Neural progenitor cell (in vitro differentiated cells): Measurements from ENCODE around the gene ANO3. TPM values are rescaled to one million over a fixed set of nuclear protein-coding genes. Genes with fewer than 3 reads are reported as not detected.

Source experiments
- DNase-seq: peaks from one replicate; pipeline ENCODE4 v3.0.0-alpha.2; 2016; ENCODE audit warnings: low spot score
- H2AFZ ChIP-seq: fragments of 200-600 bp; sonication (generic); replicated peaks from 2 replicates; pipeline ENCODE4 v1.6.1; 2016; ENCODE audit warnings: antibody characterized with exemption
- H3F3A ChIP-seq: fragments of 200-600 bp; sonication (generic); 2 replicates; pipeline ENCODE4 v1.6.1; 2016; ENCODE audit warnings: antibody characterized with exemption, low read depth
- H3K27ac ChIP-seq: fragments of 200-600 bp; sonication (generic); 2 replicates; pipeline ENCODE4 v1.5.1; 2016; ENCODE audit warnings: mild to moderate bottlenecking
- H3K27me3 ChIP-seq: fragments of 200-600 bp; sonication (generic); 2 replicates; pipeline ENCODE4 v1.6.1; 2016; ENCODE audit warnings: mild to moderate bottlenecking, moderate library complexity
- H3K36me3 ChIP-seq: fragments of 200-600 bp; sonication (generic); 2 replicates; pipeline ENCODE4 v1.5.1; 2016
- H3K4me1 ChIP-seq: fragments of 200-600 bp; sonication (generic); 2 replicates; pipeline ENCODE4 v1.6.1; 2016; ENCODE audit warnings: mixed run types
- H3K4me2 ChIP-seq: fragments of 200-600 bp; sonication (generic); 2 replicates; pipeline ENCODE4 v1.6.1; 2016
- H3K4me3 ChIP-seq: fragments of 200-600 bp; sonication (generic); 2 replicates; pipeline ENCODE4 v1.5.1; 2016
- H3K79me2 ChIP-seq: fragments of 200-600 bp; sonication (generic); 2 replicates; pipeline ENCODE4 v1.6.1; 2016; ENCODE audit warnings: low read depth
- H3K9ac ChIP-seq: fragments of 200-600 bp; sonication (generic); 2 replicates; pipeline ENCODE4 v1.6.1; 2016
- H3K9me3 ChIP-seq: fragments of 200-600 bp; sonication (generic); 2 replicates; pipeline ENCODE4 v1.5.1; 2016; ENCODE audit warnings: low read depth
- H4K20me1 ChIP-seq: fragments of 200-600 bp; sonication (generic); 2 replicates; pipeline ENCODE4 v1.6.1; 2016; ENCODE audit warnings: low read depth
- H3K27ac Mint-ChIP-seq: 3 replicates; pipeline ENCODE4 v1.8.0; 2021; ENCODE audit warnings: mixed read lengths
- H3K27me3 Mint-ChIP-seq: 2 replicates; pipeline ENCODE4 v1.8.0; 2022; ENCODE audit warnings: low read depth, mild to moderate bottlenecking, inconsistent platforms, moderate library complexity, mixed read lengths; ENCODE audit not compliant: insufficient read depth
- H3K36me3 Mint-ChIP-seq: 3 replicates; pipeline ENCODE4 v1.8.0; 2021; ENCODE audit warnings: mixed read lengths
- H3K4me1 Mint-ChIP-seq: 3 replicates; pipeline ENCODE4 v1.8.0; 2021; ENCODE audit warnings: mixed read lengths
- H3K4me3 Mint-ChIP-seq: 3 replicates; pipeline ENCODE4 v1.8.0; 2021; ENCODE audit warnings: mild to moderate bottlenecking, moderate library complexity, mixed read lengths
- H3K9me3 Mint-ChIP-seq: 3 replicates; pipeline ENCODE4 v1.8.0; 2020; ENCODE audit warnings: mixed read lengths
- EZH2 ChIP-seq: fragments of 200-600 bp; sonication (generic); IDR thresholded peaks from 2 replicates; pipeline ENCODE4 v1.6.1; 2017; ENCODE audit warnings: antibody characterized with exemption, mild to moderate bottlenecking, moderate library complexity
- EZH2phosphoT487 ChIP-seq: fragments of 200-600 bp; sonication (generic); IDR thresholded peaks from 2 replicates; pipeline ENCODE4 v1.6.1; 2017; ENCODE audit warnings: antibody characterized with exemption
- total RNA-seq: library from RNA; depleted of rRNA; stranded (reverse); fragments of >200 nt; gene quantifications from 2 replicates; pipeline ENCODE4 v1.2.3, GENCODE V29; 2015; ENCODE audit warnings: low replicate concordance
- TF ChIP-seq, protein P1 (sequence below): fragments of 200-600 bp; sonication (generic); IDR thresholded peaks from 2 replicates; pipeline ENCODE4 v1.5.1; 2017; ENCODE audit warnings: antibody characterized with exemption, mild to moderate bottlenecking

ANO3 gene
- total RNA-seq, 1 donor from 2014 or later = 2.5 TPM

- Mint-ChIP-seq H3K36me3 (no peaks in the 10 kb centered on the region), H3K27me3 (no peaks in the 10 kb centered on the region), H3K4me3 (no peak overlapping the region), H3K4me1 (no peaks in the 10 kb centered on the region), H3K27ac (no peak overlapping the region), H3K9me3 (no peaks in the 10 kb centered on the region)
- H3K4me3 ChIP-seq = no peak overlapping the region
- H3F3A ChIP-seq = no peaks in the 10 kb centered on the region
- no peak overlapping the region for H3K9ac ChIP-seq
- H3K9me3 ChIP-seq = no peaks in the 10 kb centered on the region
- no peak overlapping the region for H3K27ac ChIP-seq
- TF ChIP-seq, protein P1, sequence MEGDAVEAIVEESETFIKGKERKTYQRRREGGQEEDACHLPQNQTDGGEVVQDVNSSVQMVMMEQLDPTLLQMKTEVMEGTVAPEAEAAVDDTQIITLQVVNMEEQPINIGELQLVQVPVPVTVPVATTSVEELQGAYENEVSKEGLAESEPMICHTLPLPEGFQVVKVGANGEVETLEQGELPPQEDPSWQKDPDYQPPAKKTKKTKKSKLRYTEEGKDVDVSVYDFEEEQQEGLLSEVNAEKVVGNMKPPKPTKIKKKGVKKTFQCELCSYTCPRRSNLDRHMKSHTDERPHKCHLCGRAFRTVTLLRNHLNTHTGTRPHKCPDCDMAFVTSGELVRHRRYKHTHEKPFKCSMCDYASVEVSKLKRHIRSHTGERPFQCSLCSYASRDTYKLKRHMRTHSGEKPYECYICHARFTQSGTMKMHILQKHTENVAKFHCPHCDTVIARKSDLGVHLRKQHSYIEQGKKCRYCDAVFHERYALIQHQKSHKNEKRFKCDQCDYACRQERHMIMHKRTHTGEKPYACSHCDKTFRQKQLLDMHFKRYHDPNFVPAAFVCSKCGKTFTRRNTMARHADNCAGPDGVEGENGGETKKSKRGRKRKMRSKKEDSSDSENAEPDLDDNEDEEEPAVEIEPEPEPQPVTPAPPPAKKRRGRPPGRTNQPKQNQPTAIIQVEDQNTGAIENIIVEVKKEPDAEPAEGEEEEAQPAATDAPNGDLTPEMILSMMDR = no peak
- no peak for TF ChIP-seq EZH2phosphoT487
- no peak for TF ChIP-seq EZH2
- no peak overlapping the region for H2AFZ ChIP-seq
- H3K4me2 ChIP-seq = no peak overlapping the region
- H3K79me2 ChIP-seq = no peaks in the 10 kb centered on the region
- H3K36me3 ChIP-seq = no peaks in the 10 kb centered on the region
- no peak for DNase-seq
- H3K27me3 ChIP-seq = no peaks in the 10 kb centered on the region
- no peaks in the 10 kb centered on the region for H4K20me1 ChIP-seq
- no peaks in the 10 kb centered on the region for H3K4me1 ChIP-seq
Measured at GRCh38 chr11:26710489-26710888, 378.6 kb downstream of the ANO3 start.

GRCh38 chr11:26712497-26712896 is 380.6 kb downstream of the ANO3 start:
- H3K4me3 Mint-ChIP-seq = no peak overlapping the region
- H3K9me3 Mint-ChIP-seq = no peaks in the 10 kb centered on the region
- Histone ChIP-seq H3K36me3 (no peaks in the 10 kb centered on the region), H3K4me3 (no peak overlapping the region), H3K79me2 (no peaks in the 10 kb centered on the region), H4K20me1 (no peaks in the 10 kb centered on the region), H3K27ac (no peak overlapping the region), H3K9ac (no peak overlapping the region), H3K27me3 (no peaks in the 10 kb centered on the region), H3F3A (no peaks in the 10 kb centered on the region), H3K4me2 (no peak overlapping the region), H3K4me1 (no peaks in the 10 kb centered on the region), H2AFZ (no peak overlapping the region), H3K9me3 (no peaks in the 10 kb centered on the region)
- H3K36me3 Mint-ChIP-seq = no peaks in the 10 kb centered on the region
- H3K4me1 Mint-ChIP-seq = no peaks in the 10 kb centered on the region
- H3K27ac Mint-ChIP-seq = no peak overlapping the region
- no peaks in the 10 kb centered on the region for H3K27me3 Mint-ChIP-seq
- DNase-seq = no peak
- TF ChIP-seq, protein P1 = no peak
- TF ChIP-seq EZH2 (no peak), EZH2phosphoT487 (no peak)

Other genes starting within 250 kb of the ANO3 start
- gene MUC15, start 240.1 kb downstream of the ANO3 start, total RNA-seq = 0.28 TPM in 1 of 2 replicates, not detected in the other